ENCODE measurements around the gene ERICH4. TPM values are rescaled to one million over a fixed set of nuclear protein-coding genes. Genes with fewer than 3 reads are reported as not detected.

The ERICH4 gene
- total and polyA plus RNA-seq, 9 of the 15 experiments (the other 6 are each of a cell fraction or from before 2014, with no cell fraction given) = not detected

- no peak for TF ChIP-seq CHCHD3 (CRISPR knock-in tag; IDR thresholded peaks at IDR 0.05)
- TF ChIP-seq XRCC4 (IDR thresholded peaks at IDR 0.05; ENCODE audit: extremely low read depth, insufficient read depth, insufficient read length) = no peak
- no peak for TF ChIP-seq PRDM10 (IDR thresholded peaks at IDR 0.05; ENCODE audit: partially characterized antibody)
- TF ChIP-seq ZC3H4 (CRISPR knock-in tag; IDR thresholded peaks at IDR 0.05; ENCODE audit: borderline replicate concordance) = no peak
- TF ChIP-seq KAT2B (IDR thresholded peaks at IDR 0.05; ENCODE audit: low read depth, low read length) = no peak
- peak; percentile 76 for TF ChIP-seq ASH1L (IDR thresholded peaks at IDR 0.05; ENCODE audit: borderline replicate concordance, low read depth, partially characterized antibody)
- peak; percentile 49 for TF ChIP-seq NEUROD1 (IDR thresholded peaks at IDR 0.05; ENCODE audit: borderline replicate concordance, low read depth, low read length, partially characterized antibody)
- TF ChIP-seq TFAM (CRISPR knock-in tag; conservative IDR thresholded peaks at IDR 0.05) = no peak
- TF ChIP-seq, protein P1, sequence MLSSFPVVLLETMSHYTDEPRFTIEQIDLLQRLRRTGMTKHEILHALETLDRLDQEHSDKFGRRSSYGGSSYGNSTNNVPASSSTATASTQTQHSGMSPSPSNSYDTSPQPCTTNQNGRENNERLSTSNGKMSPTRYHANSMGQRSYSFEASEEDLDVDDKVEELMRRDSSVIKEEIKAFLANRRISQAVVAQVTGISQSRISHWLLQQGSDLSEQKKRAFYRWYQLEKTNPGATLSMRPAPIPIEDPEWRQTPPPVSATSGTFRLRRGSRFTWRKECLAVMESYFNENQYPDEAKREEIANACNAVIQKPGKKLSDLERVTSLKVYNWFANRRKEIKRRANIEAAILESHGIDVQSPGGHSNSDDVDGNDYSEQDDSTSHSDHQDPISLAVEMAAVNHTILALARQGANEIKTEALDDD (IDR thresholded peaks at IDR 0.05) = no peak
- TF ChIP-seq ELK3 (CRISPR knock-in tag; IDR thresholded peaks at IDR 0.05) = no peak
- TF ChIP-seq MAFF (IDR thresholded peaks at IDR 0.05; ENCODE audit: low read length) = no peak
- TF ChIP-seq CHAMP1 (IDR thresholded peaks at IDR 0.05) = no peak
Measured at GRCh38 chr19:41439441-41440222, 3.3 kb upstream of the ERICH4 start, which contains the start of gene DMAC2 (continued).
